PFSK-1 (cell line): ENCODE results near the gene AGFG2.

ENCODE experiments used
- FOXP2 ChIP-seq: optimal IDR thresholded peaks from 2 replicates; pipeline ENCODE3; 2011; ENCODE audit warnings: borderline replicate concordance, control low read depth, inconsistent platforms; ENCODE audit not compliant: insufficient read depth; ENCODE audit errors: extremely low read length, extremely low read depth
- POLR2AphosphoS5 ChIP-seq: IDR thresholded peaks from 2 replicates; pipeline ENCODE4 v1.6.1; 2012; ENCODE audit warnings: low read depth, mild to moderate bottlenecking, control low read depth, low read length, moderate library complexity
- REST ChIP-seq, 2 experiments: IDR thresholded peaks; 2 replicates each; pipeline versions ENCODE4 v1.6.1 to v1.8.0; 2011 to 2012; ENCODE audit warnings: low read depth in 2 of 2, low read length in 2 of 2, control low read depth in 1 of 2, inconsistent platforms in 1 of 2, mild to moderate bottlenecking in 1 of 2, moderate library complexity in 1 of 2; ENCODE audit not compliant: insufficient read depth in 1 of 2
- SIN3A ChIP-seq: IDR thresholded peaks from 2 replicates; pipeline ENCODE4 v1.6.1; 2012; ENCODE audit warnings: mild to moderate bottlenecking, low read length, moderate library complexity, borderline replicate concordance; ENCODE audit not compliant: insufficient read depth
- TAF1 ChIP-seq: IDR thresholded peaks from 2 replicates; pipeline ENCODE4 v1.6.1; 2012; ENCODE audit warnings: low read length, control low read depth, borderline replicate concordance; ENCODE audit not compliant: insufficient read depth

The AGFG2 gene

GRCh38 chr7:100559127-100559526 lies 20.1 kb downstream of the AGFG2 start:
- TF ChIP-seq POLR2AphosphoS5: no peak
- TF ChIP-seq FOXP2: no peak
- no peak for TF ChIP-seq TAF1
- no peak for TF ChIP-seq REST (IDR thresholded peaks at IDR 0.05; ENCODE audit: insufficient read depth in 1 of 2, low read depth in 2 of 2, low read length in 2 of 2)
- no peak for TF ChIP-seq SIN3A

GRCh38 chr7:100561491-100562194 lies 22.6 kb downstream of the AGFG2 start:
- TF ChIP-seq FOXP2 (no peak), REST (IDR thresholded peaks at IDR 0.05; ENCODE audit: insufficient read depth in 1 of 2, low read depth in 2 of 2, low read length in 2 of 2) (no peak), SIN3A (no peak), TAF1 (no peak), POLR2AphosphoS5 (no peak)

- TF ChIP-seq SIN3A: no peak
- TF ChIP-seq REST (IDR thresholded peaks at IDR 0.05; ENCODE audit: insufficient read depth in 1 of 2, low read depth in 2 of 2, low read length in 2 of 2): no peak
- TF ChIP-seq TAF1: no peak
- no peak for TF ChIP-seq POLR2AphosphoS5
- TF ChIP-seq FOXP2: no peak
These were observed 23.4 kb downstream of the AGFG2 start for GRCh38 chr7:100562195-100563099.

GRCh38 chr7:100563100-100563564 lies 24.1 kb downstream of the AGFG2 start:
- TF ChIP-seq POLR2AphosphoS5 (no peak), FOXP2 (no peak), REST (IDR thresholded peaks at IDR 0.05; ENCODE audit: insufficient read depth in 1 of 2, low read depth in 2 of 2, low read length in 2 of 2) (no peak), SIN3A (no peak), TAF1 (no peak)
